HUDEP-2 (cell line): ENCODE results near the gene SLC25A25.

Experiments
- DNase-seq, 76 experiments: peaks; one replicate each; lab custom pipeline; 2025; ENCODE audit not compliant: unreplicated experiment in 76 of 76; lab: John Stamatoyannopoulos, UW

Gene SLC25A25

GRCh38 chr9:128155736-128156500, 87.9 kb downstream of the SLC25A25 start:
- DNase-seq: no peak
